HG03135 (cell line): ENCODE measurements around the gene SLCO1B3.
"Not testable (repeated sequence)": the region's sequence is repeated elsewhere in the genome, so short reads cannot be mapped to it uniquely, and the experiment has no call there.

Source experiments
- ATAC-seq: cut with Tn5 transposase; IDR thresholded peaks from one replicate; pipeline ENCODE4 v1.9.1; 2021; ENCODE audit warnings: mild to moderate bottlenecking, moderate library complexity; ENCODE audit not compliant: unreplicated experiment

Gene SLCO1B3

GRCh38 chr12:20810487-20810886 lies at the start of gene SLCO1B3:
Gene SLCO1B3, plus strand, starts transcription at chr12:20810705. Its CDS starts 5,034 bp downstream, at chr12:20815739.
- ATAC-seq, result no peak

GRCh38 chr12:20777420-20777819 lies 33.1 kb upstream of the SLCO1B3 start:
- ATAC-seq, result no peak

- no peak for ATAC-seq
Observed at GRCh38 chr12:20778969-20779368, 31.5 kb upstream of the SLCO1B3 start.

GRCh38 chr12:20779971-20780370 lies 30.5 kb upstream of the SLCO1B3 start:
- ATAC-seq, result not testable (repeated sequence)

- ATAC-seq, result not testable (repeated sequence)
Observed at GRCh38 chr12:20783796-20784357, 26.6 kb upstream of the SLCO1B3 start.

- ATAC-seq, result no peak
Observed at GRCh38 chr12:20792971-20793370, 17.5 kb upstream of the SLCO1B3 start.

GRCh38 chr12:20798554-20798953 lies 12.0 kb upstream of the SLCO1B3 start:
- ATAC-seq, result no peak

- ATAC-seq, result no peak
Observed at GRCh38 chr12:20800160-20800559, 10.3 kb upstream of the SLCO1B3 start.

GRCh38 chr12:20801035-20801434 lies 9.5 kb upstream of the SLCO1B3 start:
- no peak for ATAC-seq

GRCh38 chr12:20805921-20806320 lies 4.6 kb upstream of the SLCO1B3 start:
- no peak for ATAC-seq

GRCh38 chr12:20807192-20808080 lies 3.1 kb upstream of the SLCO1B3 start:
- ATAC-seq, result no peak

GRCh38 chr12:20808521-20808920 lies 2.0 kb upstream of the SLCO1B3 start:
- no peak for ATAC-seq

GRCh38 chr12:20815574-20815973 lies 5.1 kb downstream of the SLCO1B3 start:
- no peak for ATAC-seq

- ATAC-seq, result no peak
Observed at GRCh38 chr12:20822415-20822814, 11.9 kb downstream of the SLCO1B3 start.

- ATAC-seq, result no peak
Observed at GRCh38 chr12:20822925-20823324, 12.4 kb downstream of the SLCO1B3 start.

- ATAC-seq, result no peak
Observed at GRCh38 chr12:20829919-20830318, 19.4 kb downstream of the SLCO1B3 start.

- ATAC-seq, result no peak
Observed at GRCh38 chr12:20830456-20830855, 20.0 kb downstream of the SLCO1B3 start.

GRCh38 chr12:20832911-20833310 lies 22.4 kb downstream of the SLCO1B3 start:
- no peak for ATAC-seq

- ATAC-seq, result no peak
Observed at GRCh38 chr12:20852649-20853048, 42.1 kb downstream of the SLCO1B3 start.

GRCh38 chr12:20863056-20863455 lies 52.6 kb downstream of the SLCO1B3 start:
- ATAC-seq, result no peak

GRCh38 chr12:20865873-20866272 lies 55.4 kb downstream of the SLCO1B3 start:
- no peak for ATAC-seq

- no peak for ATAC-seq
Observed at GRCh38 chr12:20868277-20868676, 57.8 kb downstream of the SLCO1B3 start.
